ENCODE results near the gene CBR1. TPM values are rescaled to one million over a fixed set of nuclear protein-coding genes. Genes with fewer than 3 reads are reported as not detected.

CBR1 gene
- 48.1 and 56.7 TPM in 2 replicates for total RNA-seq

GRCh38 chr21:36069713-36070583, at the start of gene CBR1:
Gene CBR1, plus strand, starts transcription at chr21:36070024. Its CDS starts 92 bp downstream, at chr21:36070116.

GRCh38 chr21:36060159-36060921, 9.5 kb upstream of the CBR1 start, which contains the start of gene SETD4:
Gene SETD4, minus strand, starts transcription at chr21:36060526. Its CDS starts 1,638 bp downstream, at chr21:36058888.

Other genes starting within 250 kb of the CBR1 start
- gene SETD4, start 9.5 kb upstream of the CBR1 start, total RNA-seq = 7.4 and 13.8 TPM in 2 replicates
- 4.0 and 22.7 TPM in 2 replicates for gene CBR3, start 65.1 kb downstream of the CBR1 start, total RNA-seq
- gene DOP1B, start 86.8 kb downstream of the CBR1 start, total RNA-seq = 3.6 and 6.3 TPM in 2 replicates